Activated B cell treated with CpG ODN at 0.5 μM for 24 hours (primary cell): ENCODE data around the gene SLC30A3. TPM values are rescaled to one million over a fixed set of nuclear protein-coding genes. Genes with fewer than 3 reads are reported as not detected.

Source experiments
- ATAC-seq: fragments of 200-7000 bp; cut with Tn5 transposase; one replicate; pipeline ENCODE4 v1.10.0; 2021; ENCODE audit warnings: low read depth, mild to moderate bottlenecking, moderate library complexity
- CTCF ChIA-PET: fragments of 350-600 bp; sonication (Branson Sonifier 250); formaldehyde crosslinking; loops from one replicate; lab custom pipeline; 2021; ENCODE audit warnings: antibody characterized with exemption; lab: Charles Lee
- POLR2A ChIA-PET: fragments of 350-600 bp; sonication (Branson Sonifier 250); formaldehyde crosslinking; loops from one replicate; lab custom pipeline; 2021; ENCODE audit warnings: antibody characterized with exemption; lab: Charles Lee
- DNase-seq: peaks from one replicate; pipeline ENCODE4 v3.0.0; 2022
- H3K27ac Mint-ChIP-seq: one replicate; pipeline ENCODE4 v1.8.0; 2020; ENCODE audit warnings: mixed read lengths
- H3K27me3 Mint-ChIP-seq: one replicate; pipeline ENCODE4 v1.8.0; 2021; ENCODE audit warnings: mixed read lengths
- H3K36me3 Mint-ChIP-seq: one replicate; pipeline ENCODE4 v1.8.0; 2021; ENCODE audit warnings: low read depth, mixed read lengths
- H3K4me1 Mint-ChIP-seq: one replicate; pipeline ENCODE4 v1.8.0; 2021; ENCODE audit warnings: mixed read lengths
- H3K4me3 Mint-ChIP-seq: one replicate; pipeline ENCODE4 v1.8.0; 2020; ENCODE audit warnings: mild to moderate bottlenecking, mixed read lengths
- H3K9me3 Mint-ChIP-seq: one replicate; pipeline ENCODE4 v1.8.0; 2020; ENCODE audit warnings: mixed read lengths
- CTCF ChIP-seq: fragments of 200-600 bp; IDR thresholded peaks from one replicate; pipeline ENCODE4 v1.8.0; 2022; ENCODE audit warnings: antibody characterized with exemption, mild to moderate bottlenecking
- intact Hi-C: fragments of 100-400 bp; cut with micrococcal nuclease; formaldehyde crosslinking; loops from one replicate; pipeline ENCODE4 v1.15.1; 2024
- total RNA-seq: library from RNA; stranded (reverse); gene quantifications from 2 replicates; pipeline ENCODE4 v1.2.3, GENCODE V29; 2022

Gene SLC30A3
- total RNA-seq, 1 donor from 2014 or later: 0.27 TPM

- no peaks in the 10 kb centered on the region for H3K9me3 Mint-ChIP-seq
- no peak overlapping the region for H3K27ac Mint-ChIP-seq
- intact Hi-C loops: no loop called here
- no peak for TF ChIP-seq CTCF
- H3K27me3 Mint-ChIP-seq: no peaks in the 10 kb centered on the region
- ChIA-PET CTCF (no interaction called here), POLR2A (interaction anchor here (1.2 kb wide), 1 partner anchor 23 kb away, joined by 4 read pairs; the partner anchor contains the start of gene SLC5A6)
- no peaks in the 10 kb centered on the region for H3K4me1 Mint-ChIP-seq
- ATAC-seq (no peak), DNase-seq (no peak)
- peaks cover 99% of the 10 kb centered on the region for H3K36me3 Mint-ChIP-seq
- H3K4me3 Mint-ChIP-seq: no peak overlapping the region
Measured at GRCh38 chr2:27236136-27236535, 26.7 kb downstream of the SLC30A3 start.

- H3K36me3 Mint-ChIP-seq: peaks cover 83% of the 10 kb centered on the region
- no peak for ATAC-seq
- no peak for DNase-seq
- POLR2A ChIA-PET: no interaction called here
- no peaks in the 10 kb centered on the region for H3K27me3 Mint-ChIP-seq
- H3K27ac Mint-ChIP-seq: no peak overlapping the region
- no peaks in the 10 kb centered on the region for H3K4me1 Mint-ChIP-seq
- no peaks in the 10 kb centered on the region for H3K9me3 Mint-ChIP-seq
- CTCF ChIA-PET: no interaction called here
- H3K4me3 Mint-ChIP-seq: no peak overlapping the region
- no peak for TF ChIP-seq CTCF
- intact Hi-C loops: no loop called here
Measured at GRCh38 chr2:27233341-27233740, 29.5 kb downstream of the SLC30A3 start.

- no peak for TF ChIP-seq CTCF
- Mint-ChIP-seq H3K36me3 (peaks cover 83% of the 10 kb centered on the region), H3K9me3 (no peaks in the 10 kb centered on the region), H3K27me3 (no peaks in the 10 kb centered on the region), H3K4me1 (no peaks in the 10 kb centered on the region), H3K4me3 (no peak overlapping the region), H3K27ac (no peak overlapping the region)
- POLR2A ChIA-PET: no interaction called here
- intact Hi-C loops: no loop called here
- CTCF ChIA-PET: interaction anchor here (1.0 kb wide), 1 partner anchor 48 kb away, joined by 3 read pairs; no protein-coding TSS in a partner anchor
- ATAC-seq (no peak), DNase-seq (no peak)
Measured at GRCh38 chr2:27231921-27232320, 30.9 kb downstream of the SLC30A3 start.

GRCh38 chr2:27227501-27227900 is 35.3 kb downstream of the SLC30A3 start:
- H3K36me3 Mint-ChIP-seq: peaks cover 82% of the 10 kb centered on the region
- ATAC-seq (no peak), DNase-seq (no peak)
- ChIA-PET POLR2A (no interaction called here), CTCF (no interaction called here)
- no peaks in the 10 kb centered on the region for H3K4me1 Mint-ChIP-seq
- H3K27ac Mint-ChIP-seq: no peak overlapping the region
- intact Hi-C loops: no loop called here
- no peak overlapping the region for H3K4me3 Mint-ChIP-seq
- H3K27me3 Mint-ChIP-seq: no peaks in the 10 kb centered on the region
- H3K9me3 Mint-ChIP-seq: no peaks in the 10 kb centered on the region
- TF ChIP-seq CTCF: no peak

- no peak overlapping the region for H3K27ac Mint-ChIP-seq
- no peaks in the 10 kb centered on the region for H3K4me1 Mint-ChIP-seq
Measured at GRCh38 chr2:27225526-27225925, 37.3 kb downstream of the SLC30A3 start.

More at GRCh38 chr2:27225526-27225925, 37.3 kb downstream of the SLC30A3 start:
- no peak for DNase-seq
- no peak for ATAC-seq
- no peak for TF ChIP-seq CTCF
- POLR2A ChIA-PET: no interaction called here
- H3K36me3 Mint-ChIP-seq: peaks cover 79% of the 10 kb centered on the region
- H3K27me3 Mint-ChIP-seq: no peaks in the 10 kb centered on the region
- intact Hi-C loops: no loop called here
- CTCF ChIA-PET: no interaction called here
- H3K9me3 Mint-ChIP-seq: no peaks in the 10 kb centered on the region
- no peak overlapping the region for H3K4me3 Mint-ChIP-seq
